ENCODE data around the gene ENTPD1.
"Not testable (repeated sequence)": the region's sequence is repeated elsewhere in the genome, so short reads cannot be mapped to it uniquely, and the experiment has no call there.

Gene ENTPD1

DNA sequence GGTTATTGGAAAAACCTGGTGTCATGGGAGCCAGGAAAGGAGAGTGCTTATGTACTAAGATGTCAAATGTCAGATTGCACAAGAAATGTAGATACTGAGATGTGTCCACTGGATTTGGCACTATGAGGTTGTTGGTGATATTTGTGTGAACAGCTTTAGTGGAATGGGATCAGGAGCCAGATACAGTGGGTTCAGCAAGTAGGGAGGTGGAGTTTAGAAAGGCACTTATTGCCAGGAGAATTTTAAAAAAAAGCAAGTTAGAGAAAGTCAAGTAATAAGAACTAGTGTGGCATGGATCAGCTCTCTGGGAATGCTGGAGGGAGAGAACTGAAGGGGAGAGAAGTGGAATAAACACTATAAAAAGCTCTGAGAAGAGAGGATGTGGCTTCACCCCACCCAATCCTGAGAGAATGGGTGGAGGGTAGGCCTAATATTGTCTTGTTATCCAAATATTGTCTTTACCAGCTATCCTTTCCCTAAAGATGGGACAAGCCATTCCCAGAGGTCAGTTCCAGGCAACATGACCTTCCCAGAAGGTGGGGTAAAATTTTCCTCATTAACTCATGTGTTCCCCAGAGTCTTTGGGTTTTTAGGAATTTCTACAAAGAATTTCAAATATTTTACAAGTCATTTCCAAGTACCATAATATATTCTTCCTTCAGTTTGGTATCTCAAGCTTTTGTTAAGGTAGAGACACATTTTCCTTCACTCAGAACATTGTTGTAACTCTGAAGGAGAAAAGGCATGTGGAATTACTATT, 42.3 kb downstream of the ENTPD1 start:
- no peak for DNase-seq

- not testable (repeated sequence) for DNase-seq
Measured at GRCh38 chr10:95800286-95800685, 44.3 kb downstream of the ENTPD1 start.

- DNase-seq, result not testable (repeated sequence)
Measured at GRCh38 chr10:95806687-95807380, 50.9 kb downstream of the ENTPD1 start.

DNA sequence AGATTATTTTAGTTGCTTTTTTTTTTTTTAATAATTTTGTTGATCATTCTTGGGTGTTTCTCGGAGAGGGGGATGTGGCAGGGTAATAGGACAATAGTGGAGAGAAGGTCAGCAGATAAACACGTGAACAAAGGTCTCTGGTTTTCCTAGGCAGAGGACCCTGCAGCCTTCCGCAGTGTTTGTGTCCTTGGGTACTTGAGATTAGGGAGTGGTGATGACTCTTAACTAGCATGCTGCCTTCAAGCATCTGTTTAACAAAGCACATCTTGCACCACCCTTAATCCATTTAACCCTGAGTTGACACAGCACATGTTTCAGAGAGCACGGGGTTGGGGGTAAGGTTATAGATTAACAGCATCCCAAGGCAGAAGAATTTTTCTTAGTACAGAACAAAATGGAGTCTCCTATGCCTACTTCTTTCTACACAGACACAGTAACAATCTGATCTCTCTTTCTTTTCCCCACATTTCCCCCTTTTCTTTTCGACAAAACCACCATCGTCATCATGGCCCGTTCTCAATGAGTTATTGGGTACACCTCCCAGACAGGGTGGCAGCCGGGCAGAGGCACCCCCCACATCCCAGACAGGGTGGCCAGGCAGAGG, 52.8 kb downstream of the ENTPD1 start:
- not testable (repeated sequence) for DNase-seq

- DNase-seq, result no peak
Measured at GRCh38 chr10:95809370-95810197, 53.6 kb downstream of the ENTPD1 start.

GRCh38 chr10:95810198-95810976, 54.4 kb downstream of the ENTPD1 start:
- DNase-seq, result no peak

DNA sequence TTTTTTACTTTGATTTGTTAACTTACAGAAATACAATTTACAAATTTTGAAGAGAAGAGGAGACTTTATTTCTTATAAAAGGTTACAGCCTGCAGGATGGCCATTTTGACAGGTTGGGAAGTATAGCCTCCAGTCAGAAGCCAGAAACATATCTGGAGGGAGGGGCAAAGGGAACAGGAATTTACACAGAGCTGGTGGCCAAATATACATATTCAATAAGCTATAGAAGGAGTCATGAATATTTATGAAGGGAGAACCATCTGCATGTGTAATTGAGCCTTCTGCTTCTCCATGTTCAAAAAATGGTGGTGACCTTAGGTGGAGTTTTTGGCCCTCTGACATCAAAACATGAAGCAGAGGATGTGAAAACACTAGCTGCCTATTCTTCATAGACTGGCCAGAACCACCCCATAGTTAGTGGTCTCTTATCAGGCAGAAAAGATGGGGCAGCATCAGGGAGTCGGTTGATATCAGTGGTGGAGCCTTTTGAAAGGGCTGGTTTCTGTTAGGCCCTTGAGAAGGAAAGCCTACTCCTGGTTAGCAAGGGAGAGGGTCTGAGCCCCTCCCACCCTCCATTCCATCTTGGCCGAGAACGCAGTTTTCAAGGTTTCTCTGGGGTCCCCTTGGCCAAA, 57.2 kb downstream of the ENTPD1 start:
- no peak for DNase-seq

DNA sequence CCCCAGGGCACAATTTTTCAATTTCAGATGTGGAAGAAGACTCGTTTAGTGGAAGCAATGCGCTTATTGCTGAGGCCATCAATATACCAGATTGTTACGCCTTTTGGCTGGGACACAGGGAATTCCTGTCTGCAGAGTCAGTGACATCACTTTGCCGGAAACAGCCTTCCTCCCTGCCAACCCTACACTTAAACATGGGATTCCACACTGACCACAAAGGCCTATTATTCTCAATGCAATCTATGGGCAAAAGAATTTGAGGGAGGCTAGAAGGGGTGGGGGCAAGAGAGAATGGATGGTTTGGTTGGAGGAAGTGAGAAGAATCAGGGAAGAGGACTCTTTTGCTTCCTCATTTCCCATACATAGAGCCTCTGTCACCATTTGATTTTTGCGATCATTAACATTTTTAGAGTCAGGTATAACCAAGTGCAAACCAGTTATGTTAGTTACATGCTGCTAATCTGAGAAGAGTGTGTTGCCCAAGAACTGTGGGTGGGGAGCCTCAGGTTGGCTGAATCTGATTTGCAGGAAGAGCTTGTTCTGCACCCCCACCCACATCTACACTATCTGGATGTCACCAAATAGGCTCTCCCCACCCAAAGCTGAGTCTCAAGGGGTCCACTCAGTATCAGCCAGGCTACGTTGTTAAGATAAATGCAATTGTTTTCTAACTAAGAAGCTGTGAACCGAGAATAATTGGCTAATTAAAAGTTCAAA, 58.2 kb downstream of the ENTPD1 start:
- DNase-seq, result no peak

GRCh38 chr10:95815133-95815532, 59.2 kb downstream of the ENTPD1 start:
- DNase-seq, result no peak

DNA sequence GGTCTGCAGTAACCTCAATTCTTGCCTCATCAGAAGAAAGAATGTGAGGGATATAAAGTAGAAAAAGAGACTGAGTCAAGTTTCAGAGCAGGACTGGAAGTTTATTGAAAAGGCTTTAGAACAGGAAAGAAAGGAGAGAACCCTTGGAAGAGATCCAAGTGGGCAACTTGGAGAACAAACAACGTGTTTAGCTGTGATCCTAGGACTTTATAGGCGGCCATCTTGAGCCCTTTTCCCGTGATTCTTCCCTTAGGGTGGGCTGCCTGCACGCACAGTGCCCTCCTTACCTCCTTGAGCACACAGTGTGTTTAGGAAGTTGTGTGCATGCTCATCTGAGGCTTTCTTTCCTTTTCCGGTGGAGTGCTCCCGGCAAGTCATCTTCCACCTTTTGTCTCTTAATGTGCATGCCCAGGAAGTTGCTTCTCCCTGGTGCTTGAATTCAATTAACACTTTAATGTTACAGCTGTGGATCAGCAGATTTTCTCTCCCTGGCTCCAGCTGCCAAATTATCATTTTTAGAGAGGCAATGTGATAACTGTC, 59.8 kb downstream of the ENTPD1 start:
- no peak for DNase-seq

DNA sequence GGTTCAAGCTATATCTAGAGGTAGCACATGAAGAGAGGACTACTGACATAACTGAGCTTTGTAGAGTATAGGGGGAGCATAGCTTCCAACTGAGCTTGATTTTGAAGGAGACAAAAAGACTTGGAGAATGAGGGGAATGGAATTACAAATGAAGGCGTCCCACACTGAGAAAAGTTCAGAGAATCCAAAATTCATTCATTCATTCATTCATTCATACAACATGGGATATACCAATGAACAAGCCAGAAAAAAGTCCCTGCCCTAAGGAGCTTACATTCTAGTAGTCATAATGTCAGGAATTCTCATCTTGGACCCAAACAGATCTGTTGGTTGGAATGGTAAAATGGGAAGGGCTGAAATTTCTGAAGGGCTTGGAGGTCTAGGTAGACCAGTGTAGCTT, 62.0 kb downstream of the ENTPD1 start:
- DNase-seq, result no peak

DNA sequence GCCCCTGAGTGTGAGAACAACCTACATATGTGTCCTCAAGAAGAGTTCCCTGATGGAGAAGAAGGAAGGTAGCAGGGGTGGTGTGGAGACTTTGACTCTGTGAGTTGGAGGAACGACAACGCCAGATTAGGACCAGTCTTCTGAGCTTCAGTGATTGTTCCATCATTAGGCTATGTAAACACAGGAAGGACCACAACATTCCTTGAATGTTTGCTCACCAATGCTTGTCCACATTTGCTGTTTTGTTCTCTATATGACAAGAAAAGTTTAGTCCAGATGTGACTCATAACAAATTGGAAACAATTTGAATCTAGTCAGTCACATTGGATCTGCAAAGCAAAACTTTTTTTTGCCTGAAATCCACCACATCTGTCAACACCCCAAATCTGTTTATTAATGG, 62.7 kb downstream of the ENTPD1 start:
- no peak for DNase-seq

- DNase-seq, result no peak
Measured at GRCh38 chr10:95819620-95820329, 63.8 kb downstream of the ENTPD1 start.

GRCh38 chr10:95820363-95820762, 64.4 kb downstream of the ENTPD1 start:
- DNase-seq, result no peak

DNA sequence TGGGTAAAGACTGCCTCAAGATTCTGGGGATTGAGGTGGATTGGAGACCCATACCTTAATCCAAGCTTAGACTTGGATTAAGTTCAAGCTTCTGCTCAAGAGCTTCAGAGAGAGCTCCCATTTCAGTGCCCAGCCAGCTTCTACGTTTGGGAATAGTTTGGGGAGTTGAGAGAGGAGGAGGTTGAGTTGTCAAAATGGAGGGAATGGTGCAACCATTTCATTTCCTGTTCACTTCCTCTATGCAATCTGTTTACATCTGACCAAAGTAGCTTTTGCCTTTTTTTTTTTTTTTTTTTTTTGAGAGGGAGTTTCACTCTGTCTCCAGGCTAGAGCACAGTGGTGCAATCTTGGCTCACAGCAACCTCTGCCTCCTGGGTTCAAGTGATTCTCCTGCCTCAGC, 65.8 kb downstream of the ENTPD1 start:
- DNase-seq, result no peak

GRCh38 chr10:95830044-95830443, 74.1 kb downstream of the ENTPD1 start:
- no peak for DNase-seq

- DNase-seq, result no peak
Measured at GRCh38 chr10:95831076-95831475, 75.1 kb downstream of the ENTPD1 start.

- no peak for DNase-seq
Measured at GRCh38 chr10:95831515-95831914, 75.6 kb downstream of the ENTPD1 start.

DNA sequence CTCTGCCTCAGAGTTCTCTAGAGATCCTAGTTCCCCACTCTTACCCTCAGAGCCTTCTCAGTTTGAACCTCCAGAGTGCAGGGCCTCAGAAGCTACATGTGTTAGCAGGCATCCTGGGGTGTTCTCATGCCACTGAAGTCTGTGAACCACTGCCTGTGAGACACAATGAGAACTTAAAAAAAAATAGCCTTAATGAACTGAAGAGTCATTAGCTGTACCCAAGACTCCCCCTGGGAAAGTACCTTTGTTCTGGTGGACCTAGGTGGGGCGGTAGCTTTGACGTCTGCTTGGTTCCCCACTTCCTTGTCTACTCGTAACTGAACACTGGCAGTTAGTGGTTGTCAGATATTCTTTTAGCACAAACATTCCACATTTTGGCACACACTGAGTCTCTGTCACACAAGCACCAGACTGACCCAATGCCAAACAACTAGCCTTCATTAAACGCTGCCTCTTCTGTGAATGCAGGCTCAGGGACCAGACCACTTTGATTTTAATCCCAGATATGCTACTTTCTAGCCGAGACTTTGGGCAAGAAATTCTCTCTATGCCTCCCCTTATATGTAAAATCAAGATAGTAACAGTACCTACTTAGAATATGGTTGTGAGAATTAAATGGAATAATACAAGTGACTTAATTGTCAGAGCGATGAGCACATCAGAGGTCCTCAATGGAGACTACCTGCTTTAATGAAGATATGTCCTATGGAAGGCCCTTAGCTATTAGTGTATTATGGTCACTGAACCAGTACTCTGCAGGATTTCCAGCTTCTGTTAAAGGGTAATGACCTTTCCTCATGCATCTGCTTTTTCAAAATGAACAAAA, 76.5 kb downstream of the ENTPD1 start:
- DNase-seq, result peak; percentile 15
